Cardiac septum (tissue), 1 donor: ENCODE measurements around the gene HFE. TPM values are rescaled to one million over a fixed set of nuclear protein-coding genes. Genes with fewer than 3 reads are reported as not detected.
"Not testable (repeated sequence)": the region's sequence is repeated elsewhere in the genome, so short reads cannot be mapped to it uniquely, and the experiment has no call there.

ENCODE experiments used
- DNase-seq: peaks from one replicate; pipeline ENCODE4 v3.0.0-alpha.2; 2020; ENCODE audit warnings: low spot score
- intact Hi-C: fragments of 100-400 bp; cut with DNase I; formaldehyde crosslinking; loops from one replicate; pipeline ENCODE4 v1.14.0; 2022
- total RNA-seq: library from RNA; stranded (reverse); fragmentation: NEBNext Ultra II Directional; extraction: Animal tissue kit (Norgen Biotek cat#: 25700); gene quantifications from one replicate; pipeline ENCODE4 v1.2.1, GENCODE V29; 2021
- donor health status: DM: no; HTN: no; CAD: no.

HFE gene
- total RNA-seq, 1 donor from 2014 or later = 2.4 TPM

DNA sequence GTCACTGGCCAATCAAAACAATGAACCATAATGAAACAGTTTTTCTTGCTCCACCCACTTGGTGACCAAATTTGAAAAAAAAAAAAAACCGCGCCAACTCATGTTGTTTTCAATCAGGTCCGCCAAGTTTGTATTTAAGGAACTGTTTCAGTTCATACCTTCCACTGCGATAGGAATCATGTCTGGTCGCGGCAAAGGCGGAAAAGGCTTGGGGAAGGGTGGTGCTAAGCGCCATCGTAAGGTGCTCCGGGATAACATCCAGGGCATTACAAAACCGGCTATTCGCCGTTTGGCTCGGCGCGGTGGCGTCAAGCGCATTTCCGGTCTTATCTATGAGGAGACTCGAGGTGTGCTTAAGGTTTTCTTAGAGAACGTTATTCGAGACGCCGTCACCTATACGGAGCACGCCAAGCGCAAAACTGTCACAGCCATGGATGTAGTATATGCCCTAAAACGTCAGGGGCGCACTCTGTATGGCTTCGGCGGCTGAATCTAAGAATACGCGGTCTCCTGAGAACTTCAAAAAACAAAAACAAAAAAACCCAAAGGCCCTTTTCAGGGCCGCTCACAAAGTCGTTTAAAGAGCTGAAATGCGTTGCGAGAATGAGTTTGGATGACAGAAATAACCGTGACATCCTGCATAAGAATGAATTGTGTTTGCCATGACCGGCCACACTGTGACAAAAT lies 16.7 kb downstream of the HFE start:
- intact Hi-C loops = loop anchor here (1.0 to 10.0 kb wide), 3 partner anchors 18 to 51 kb away; a partner anchor contains a TSS
- DNase-seq = peak; percentile 92

DNA sequence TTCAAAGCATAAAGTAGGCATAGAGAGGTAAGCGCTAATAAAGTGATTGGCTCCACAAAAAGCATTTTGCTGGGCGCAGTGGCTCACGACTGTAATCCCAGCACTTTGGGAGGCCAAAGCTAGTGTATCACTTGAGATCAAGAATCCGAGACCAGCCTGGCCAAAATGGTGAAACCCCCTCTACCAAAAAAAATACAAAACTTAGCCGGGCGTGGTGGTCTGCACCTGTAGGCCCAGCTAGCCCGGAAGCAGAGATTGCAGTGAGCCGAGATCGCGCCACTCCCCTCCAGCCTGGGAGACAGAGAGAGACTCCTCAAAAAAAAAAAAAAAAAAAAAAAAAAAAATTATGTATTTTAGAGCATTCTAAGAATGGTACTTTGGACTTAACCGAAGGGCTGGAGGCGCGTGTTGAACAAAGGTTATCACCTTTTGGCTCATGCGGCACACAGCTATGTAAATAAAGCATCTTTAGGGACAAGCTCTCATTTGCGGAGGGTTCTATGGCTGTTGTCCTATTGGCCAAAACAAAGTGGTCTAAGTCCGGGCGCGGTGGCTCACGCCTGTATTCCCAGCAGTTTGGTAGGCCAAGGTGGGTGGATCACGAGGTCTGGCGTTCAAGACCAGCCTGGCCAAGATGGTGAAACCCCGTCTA lies 17.4 kb downstream of the HFE start:
- intact Hi-C loops = loop anchor here (1.0 to 10.0 kb wide), 2 partner anchors 18 to 50 kb away; a partner anchor contains a TSS
- no peak for DNase-seq

DNA sequence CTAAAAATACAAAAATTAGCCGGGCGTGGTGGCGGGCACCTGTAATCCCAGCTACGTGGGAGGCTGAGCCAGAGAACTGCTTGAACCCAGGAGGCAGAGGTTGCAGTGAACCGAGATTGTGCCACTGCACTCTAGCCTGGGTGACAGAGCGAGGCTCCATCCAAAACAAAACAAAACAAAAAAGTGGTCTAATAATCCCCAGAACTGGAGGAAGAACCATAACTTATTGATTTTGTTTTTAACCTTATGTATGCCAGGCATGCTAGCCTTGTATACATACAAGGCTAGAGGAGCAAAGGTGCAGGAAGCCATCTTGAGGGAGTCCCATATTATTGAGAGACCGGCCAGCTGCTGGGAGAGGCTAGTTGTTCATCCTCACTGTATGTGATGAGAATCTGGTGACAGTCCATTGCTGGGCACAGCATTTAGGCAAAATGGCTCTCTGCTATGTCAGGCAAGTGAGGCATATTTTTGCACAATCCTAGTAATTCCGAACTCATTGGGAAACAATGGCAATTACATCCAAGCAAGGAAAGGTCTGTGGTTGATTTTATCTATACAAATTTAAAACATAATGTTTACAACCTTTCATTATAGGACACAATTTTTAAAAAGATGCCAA lies 18.0 kb downstream of the HFE start:
- intact Hi-C loops = loop anchor here (10.0 kb wide), 1 partner anchor 50 kb away; a partner anchor contains a TSS
- DNase-seq = no peak

DNA sequence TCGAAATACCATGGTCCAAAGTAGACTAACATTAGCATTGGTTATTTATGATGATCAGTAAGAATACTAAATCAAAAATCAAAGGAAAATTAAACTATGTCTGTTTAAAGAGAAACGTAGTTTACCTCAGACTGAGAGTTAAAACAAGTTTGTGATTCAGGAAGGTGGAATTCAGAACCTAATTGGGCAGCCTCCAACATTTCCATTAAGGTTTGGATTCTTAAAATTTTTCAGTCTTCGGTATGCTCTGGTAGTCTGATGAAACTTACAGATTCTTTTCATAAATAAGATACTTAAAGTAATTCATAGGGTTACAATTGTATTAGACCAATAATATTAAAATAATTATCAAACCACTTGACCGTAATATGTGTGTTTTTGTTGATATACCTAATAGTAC lies 18.6 kb downstream of the HFE start:
- intact Hi-C loops = loop anchor here (10.0 kb wide), 1 partner anchor 49 kb away; a partner anchor contains a TSS

DNA sequence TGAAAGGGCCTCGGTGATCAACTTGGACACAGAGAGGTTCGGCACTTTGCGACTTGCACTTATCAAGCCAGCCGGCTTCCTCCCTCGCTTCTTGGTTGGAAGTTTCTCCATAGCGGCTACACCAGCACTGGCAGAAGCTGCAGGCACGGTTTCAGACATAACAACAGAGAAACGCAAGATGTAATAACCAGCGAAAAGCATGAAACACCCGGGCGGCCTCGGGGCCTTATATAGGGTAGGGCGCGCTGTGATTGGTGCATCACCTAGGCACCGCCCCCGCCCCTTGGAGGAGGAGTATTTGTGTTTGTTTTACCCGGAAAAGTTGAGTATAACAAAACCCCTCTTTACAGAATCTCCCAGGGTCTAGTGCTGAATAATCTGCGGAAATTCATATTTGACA lies 20.7 kb downstream of the HFE start:
- no peak for DNase-seq
- intact Hi-C loops = loop anchor here (10.0 kb wide), 1 partner anchor 47 kb away; a partner anchor contains a TSS

More for the DNA sequence above, 18.6 kb downstream of the HFE start:
- no peak for DNase-seq

DNA sequence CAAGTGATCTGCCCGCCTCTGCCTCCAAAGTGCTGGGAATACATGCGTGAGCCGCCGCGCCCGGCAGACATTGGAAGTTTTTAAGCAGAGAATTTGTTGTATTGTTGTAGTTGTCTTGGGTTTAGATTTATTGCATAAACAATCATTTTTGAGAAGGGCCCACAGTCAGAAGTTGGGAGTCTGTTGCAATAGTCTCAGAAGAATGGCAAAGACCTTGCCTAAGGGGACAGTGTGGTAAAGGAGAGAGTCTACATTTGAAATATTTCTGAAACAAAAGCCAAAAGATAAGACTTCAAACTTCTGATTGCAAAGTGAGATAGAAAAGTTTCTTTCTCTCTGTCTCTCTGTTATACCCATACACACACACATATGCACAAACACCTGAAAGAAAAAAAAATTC lies 22.5 kb downstream of the HFE start:
- no peak for DNase-seq
- intact Hi-C loops = loop anchor here (10.0 kb wide), 1 partner anchor 45 kb away; a partner anchor contains a TSS

DNA sequence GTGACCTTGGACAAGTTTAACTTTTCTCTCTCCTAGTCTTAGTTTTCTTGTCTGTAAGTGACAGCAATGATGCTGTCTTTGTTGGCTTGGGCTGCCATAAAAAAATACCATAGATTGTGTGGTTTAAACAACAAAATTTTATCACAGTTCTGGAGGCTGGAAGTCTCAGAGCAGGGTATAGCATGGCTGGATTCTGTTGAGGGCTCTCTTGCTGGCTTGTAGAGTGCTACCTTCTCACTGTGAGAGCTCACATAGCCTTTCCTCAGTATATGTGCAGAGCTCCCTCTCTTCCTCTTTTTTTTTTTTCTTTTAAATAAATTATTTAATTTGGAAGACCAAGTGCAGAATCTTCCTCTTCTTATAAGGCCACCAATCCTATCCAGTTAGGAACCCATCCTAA lies 26.3 kb downstream of the HFE start:
- no peak for DNase-seq
- intact Hi-C loops = no loop called here

DNA sequence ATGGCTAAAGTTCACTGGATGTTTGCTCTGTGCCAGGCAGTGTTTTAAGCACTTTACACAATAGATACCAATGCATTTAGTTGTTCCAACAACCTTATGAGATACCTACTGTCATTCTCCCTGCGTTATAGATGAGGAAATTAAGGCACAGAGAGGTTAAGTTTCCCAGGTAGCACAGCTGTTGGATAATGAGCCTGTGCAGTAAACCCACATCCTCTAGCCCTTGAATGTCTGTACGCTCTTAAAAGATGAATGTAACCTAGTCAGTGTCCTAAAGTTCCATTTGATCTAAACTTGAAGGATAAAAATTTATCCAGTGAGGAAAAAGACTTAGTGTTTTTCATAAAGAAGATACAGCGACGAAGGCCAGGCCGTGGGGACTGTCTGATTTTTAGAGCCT lies 28.0 kb downstream of the HFE start:
- no peak for DNase-seq
- intact Hi-C loops = no loop called here

DNA sequence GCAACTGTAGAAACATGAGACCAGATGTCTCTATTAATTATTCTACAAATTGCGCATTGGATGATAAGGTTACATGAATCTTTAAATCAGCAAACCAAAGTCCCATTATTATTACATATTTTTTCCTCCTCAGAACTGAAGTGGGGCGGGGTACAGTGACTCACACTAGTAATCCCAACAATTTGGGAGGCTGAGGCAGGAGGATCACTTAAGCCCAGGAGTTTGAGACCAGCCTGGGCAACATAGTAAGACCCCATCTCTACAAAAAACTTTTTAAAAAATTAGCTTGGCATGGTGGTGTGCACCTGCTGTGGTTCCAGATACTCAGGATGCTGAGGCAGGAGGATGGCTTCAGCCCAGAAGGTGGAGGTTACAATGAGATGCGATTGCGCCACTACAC lies 29.0 kb downstream of the HFE start:
- no peak for DNase-seq
- intact Hi-C loops = no loop called here

DNA sequence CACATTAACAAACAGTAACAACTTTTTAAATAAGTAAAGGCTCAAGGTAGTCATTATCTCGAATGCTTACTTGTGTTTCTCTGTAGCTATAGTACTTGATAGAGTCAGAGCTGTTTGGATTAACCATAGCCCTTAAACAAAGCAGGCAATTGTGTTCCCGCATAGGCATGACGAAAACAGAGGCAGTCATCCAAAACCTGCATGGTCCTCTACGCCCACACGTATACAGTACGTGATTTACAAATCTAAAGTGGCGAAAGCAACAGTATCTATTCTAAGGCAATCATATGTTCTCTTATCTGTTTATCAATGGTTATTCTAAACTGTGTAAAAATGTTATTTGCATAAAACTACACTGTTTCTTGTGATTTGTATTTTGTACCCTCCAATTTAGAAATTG lies 31.8 kb downstream of the HFE start:
- no peak for DNase-seq
- intact Hi-C loops = no loop called here

DNA sequence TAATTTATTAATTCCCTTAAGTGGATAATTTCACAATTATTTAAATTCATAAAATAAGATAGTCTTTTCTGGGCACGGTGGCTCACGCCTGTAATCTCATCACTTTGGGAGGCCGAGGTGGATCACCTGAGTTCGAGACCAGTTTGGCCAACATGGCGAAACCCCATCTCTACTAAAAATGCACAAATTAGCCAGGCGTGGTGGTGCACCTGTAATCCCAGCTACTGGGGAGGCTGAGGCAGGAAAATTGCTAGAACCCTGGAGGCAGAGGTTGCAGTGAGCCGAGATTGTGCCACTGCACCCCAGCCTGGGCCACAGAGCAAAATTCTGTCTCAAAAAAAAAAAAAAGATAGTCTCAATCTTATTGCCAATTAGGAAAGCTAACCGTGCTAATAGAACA lies 32.9 kb downstream of the HFE start:
- DNase-seq = not testable (repeated sequence)
- intact Hi-C loops = loop anchor here (10.0 kb wide), 2 partner anchors 165 to 1015 kb away; a partner anchor contains a TSS

DNA sequence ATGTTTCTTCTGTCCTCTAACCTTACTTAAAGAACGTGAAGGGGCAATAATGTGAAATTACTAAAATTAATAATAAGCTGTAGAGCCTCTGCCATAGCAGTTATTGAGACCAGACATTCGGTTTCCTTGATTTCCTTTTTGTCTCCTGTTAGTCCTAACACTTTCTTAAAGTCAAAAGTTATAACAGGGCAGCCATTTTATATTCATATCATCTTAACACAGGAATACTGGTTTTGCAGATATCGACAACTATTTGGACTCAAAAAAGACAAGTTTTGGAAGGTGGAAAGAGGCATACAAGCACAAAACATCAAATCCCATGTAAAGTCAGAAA lies 33.5 kb downstream of the HFE start:
- intact Hi-C loops = loop anchor here (10.0 kb wide), 2 partner anchors 164 to 1014 kb away; a partner anchor contains a TSS
- DNase-seq = no peak

DNA sequence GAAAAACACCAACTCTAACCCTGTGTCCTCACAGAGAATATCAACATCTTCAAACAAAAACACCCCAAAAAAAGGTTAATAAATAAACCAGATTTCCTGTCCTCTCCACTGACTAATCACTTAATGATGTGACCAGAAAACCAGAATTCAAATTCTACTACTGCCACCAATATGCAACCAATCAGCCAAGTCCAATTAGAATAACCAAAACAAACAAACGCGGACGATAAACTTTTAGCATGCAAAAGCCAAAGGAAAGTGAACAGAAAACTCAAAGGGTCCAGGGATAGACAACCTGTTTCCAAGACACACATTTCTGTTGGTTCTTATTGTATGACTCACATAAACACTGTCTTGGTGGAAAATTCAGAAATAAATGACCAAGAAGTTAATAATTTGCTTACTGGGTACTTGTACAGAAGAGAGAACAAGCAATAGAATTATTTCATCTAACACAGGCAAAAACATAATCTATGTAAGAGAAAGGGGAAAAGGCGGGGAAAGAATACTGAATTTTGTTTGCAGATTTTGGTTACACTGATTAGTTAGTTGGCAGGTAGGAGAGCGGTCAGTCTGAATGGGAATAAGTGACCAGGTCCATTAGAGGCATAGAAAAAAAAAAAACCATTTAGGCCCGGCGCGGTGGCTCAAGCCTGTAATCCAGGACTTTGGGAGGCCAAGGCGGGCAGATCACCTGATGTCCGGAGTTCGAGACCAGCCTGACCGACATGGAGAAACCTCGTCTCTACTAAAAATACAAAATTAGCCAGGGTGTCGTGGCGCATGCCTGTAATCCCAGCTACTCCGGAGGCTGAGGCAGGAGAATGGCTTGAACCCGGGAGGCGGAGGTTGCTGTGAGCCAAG lies 34.1 kb downstream of the HFE start:
- DNase-seq = no peak
- intact Hi-C loops = loop anchor here (1.0 to 10.0 kb wide), 3 partner anchors 17 to 1013 kb away; a partner anchor contains a TSS

DNA sequence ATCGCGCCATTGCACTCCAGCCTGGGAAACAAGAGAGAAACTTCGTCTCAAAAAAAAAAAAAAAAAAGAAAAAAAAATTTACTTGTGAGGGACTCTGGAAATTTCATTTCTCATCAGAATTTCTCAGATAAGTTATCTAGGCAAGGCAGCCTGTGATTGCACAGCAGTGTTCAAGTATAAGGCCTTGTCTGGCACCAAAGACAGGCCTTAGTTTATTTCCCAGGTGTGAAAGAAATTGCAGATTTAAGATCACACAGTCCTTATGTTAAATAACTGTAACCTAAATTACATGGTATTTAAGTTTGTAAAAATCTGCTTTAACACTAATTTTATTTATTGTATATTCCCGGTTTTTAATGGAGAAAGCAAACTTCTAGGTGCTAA lies 34.8 kb downstream of the HFE start:
- intact Hi-C loops = loop anchor here (1.0 to 10.0 kb wide), 3 partner anchors 18 to 1013 kb away; a partner anchor contains a TSS
- no peak for DNase-seq

DNA sequence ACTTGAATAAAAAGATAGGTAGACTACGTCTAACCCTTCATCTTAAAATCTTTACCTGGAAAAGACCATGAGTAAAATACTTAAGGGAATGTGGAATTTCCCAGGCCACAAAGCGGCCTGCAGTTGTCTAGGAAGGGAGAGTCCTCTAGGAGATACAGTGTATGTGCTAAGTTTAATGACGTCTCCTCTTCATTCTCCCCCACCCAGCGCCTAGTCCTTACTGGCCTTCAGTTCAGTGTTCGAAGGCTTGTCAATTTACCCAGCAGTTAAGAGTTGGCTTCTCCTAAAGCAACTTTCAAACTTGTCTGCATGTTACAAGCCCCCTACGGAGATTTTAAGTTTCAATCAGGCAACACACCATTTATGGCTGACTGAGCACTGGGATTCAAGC lies 35.2 kb downstream of the HFE start:
- intact Hi-C loops = loop anchor here (1.0 to 10.0 kb wide), 3 partner anchors 18 to 1012 kb away; a partner anchor contains a TSS
- no peak for DNase-seq

DNA sequence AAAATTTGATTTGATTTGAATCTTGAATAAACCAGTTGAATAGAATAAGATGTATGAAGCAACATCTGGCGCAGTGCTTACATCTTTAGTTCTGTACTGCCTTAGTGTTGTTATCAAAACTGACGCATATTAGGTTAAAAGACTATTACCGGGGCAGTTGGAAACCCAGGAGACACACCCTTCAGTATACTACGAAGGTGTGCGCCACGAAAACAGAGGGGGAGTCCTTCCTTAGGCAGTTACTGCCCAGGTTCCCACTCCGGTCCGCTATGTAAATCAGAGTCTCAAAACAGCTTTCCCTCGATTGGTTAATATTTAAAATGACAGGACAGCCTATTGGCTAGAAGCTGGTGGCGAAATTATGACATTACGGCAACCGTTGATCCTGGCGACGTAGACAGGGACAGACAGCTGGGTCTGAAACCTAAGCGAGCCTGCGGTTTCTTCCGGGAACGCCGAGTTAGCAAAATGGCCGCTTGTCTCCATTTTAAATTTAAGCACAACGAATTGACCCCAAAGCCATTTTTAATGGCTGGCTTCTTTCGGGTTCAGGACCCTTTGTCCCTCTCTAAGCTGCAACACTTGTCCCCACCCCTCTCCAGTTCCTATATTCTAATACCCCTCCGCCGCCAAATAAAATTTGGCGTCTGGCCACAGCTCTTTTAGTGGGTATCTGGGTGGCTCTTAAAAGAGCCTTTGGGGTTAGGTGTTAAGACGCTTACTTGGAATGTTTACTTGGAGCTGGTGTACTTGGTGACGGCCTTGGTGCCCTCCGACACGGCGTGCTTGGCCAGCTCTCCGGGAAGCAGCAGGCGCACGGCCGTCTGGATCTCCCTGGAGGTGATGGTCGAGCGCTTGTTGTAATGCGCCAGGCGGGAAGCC lies 35.8 kb downstream of the HFE start:
- intact Hi-C loops = loop anchor here (1.0 to 10.0 kb wide), 5 partner anchors 19 to 1012 kb away; a partner anchor contains a TSS
- DNase-seq = peak; percentile 94

DNA sequence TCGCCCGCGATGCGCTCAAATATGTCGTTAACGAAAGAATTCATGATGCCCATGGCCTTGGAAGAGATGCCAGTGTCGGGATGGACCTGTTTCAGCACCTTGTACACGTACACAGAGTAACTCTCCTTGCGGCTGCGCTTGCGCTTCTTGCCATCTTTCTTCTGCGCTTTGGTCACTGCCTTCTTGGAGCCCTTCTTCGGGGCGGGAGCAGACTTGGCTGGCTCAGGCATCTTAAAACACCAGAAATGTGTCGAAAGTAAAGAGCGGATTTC lies 36.4 kb downstream of the HFE start:
- peak; percentile 90 for DNase-seq
- intact Hi-C loops = loop anchor here (1.0 to 10.0 kb wide), 4 partner anchors 67 to 1011 kb away; a partner anchor contains a TSS

DNA sequence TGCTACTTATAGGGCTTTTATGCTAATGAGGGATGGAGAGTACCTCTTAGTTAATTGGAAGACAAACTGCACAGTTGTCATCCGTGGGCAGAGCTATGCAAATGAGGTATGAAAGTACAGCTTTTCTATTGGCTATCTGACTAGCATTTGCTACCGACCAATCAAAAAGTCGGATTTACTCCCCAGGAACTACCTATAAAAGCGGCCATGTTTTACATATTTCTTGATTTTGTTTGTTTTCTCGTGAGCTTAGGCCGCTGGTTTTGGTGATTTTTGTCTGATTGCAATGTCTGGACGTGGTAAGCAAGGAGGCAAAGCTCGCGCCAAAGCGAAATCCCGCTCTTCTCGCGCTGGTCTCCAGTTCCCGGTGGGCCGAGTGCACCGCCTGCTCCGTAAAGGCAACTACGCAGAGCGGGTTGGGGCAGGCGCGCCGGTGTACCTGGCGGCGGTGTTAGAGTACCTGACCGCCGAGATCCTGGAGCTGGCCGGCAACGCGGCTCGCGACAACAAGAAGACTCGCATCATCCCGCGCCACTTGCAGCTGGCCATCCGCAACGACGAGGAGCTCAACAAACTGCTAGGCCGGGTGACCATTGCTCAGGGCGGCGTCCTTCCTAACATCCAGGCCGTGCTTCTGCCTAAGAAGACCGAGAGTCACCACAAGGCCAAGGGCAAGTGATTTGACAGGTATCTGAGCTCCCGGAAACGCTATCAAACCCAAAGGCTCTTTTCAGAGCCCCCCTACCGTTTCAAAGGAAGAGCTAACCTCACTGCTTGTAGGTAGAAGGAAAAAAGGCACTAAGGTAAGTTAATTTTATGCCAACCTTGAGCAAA lies 36.9 kb downstream of the HFE start:
- intact Hi-C loops = loop anchor here (1.0 to 10.0 kb wide), 4 partner anchors 68 to 1011 kb away; a partner anchor contains a TSS
- peak; percentile 91 for DNase-seq
